ENCODE results near the gene UBE3B.

- no peak for TF ChIP-seq CTCF (IDR thresholded peaks at IDR 0.05; ENCODE audit: low read length)
- no peak for TF ChIP-seq EZH2 (IDR thresholded peaks at IDR 0.05; ENCODE audit: borderline replicate concordance, low read length)
Measured at GRCh38 chr12:109444259-109444658, 33.2 kb upstream of the UBE3B start.

All from OCI-LY1 (cell line).